Measurements from ENCODE around the gene DCD. TPM values are rescaled to one million over a fixed set of nuclear protein-coding genes. Genes with fewer than 3 reads are reported as not detected.

The DCD gene
- total RNA-seq, 2 experiments from 2014 or later: not detected

DNA sequence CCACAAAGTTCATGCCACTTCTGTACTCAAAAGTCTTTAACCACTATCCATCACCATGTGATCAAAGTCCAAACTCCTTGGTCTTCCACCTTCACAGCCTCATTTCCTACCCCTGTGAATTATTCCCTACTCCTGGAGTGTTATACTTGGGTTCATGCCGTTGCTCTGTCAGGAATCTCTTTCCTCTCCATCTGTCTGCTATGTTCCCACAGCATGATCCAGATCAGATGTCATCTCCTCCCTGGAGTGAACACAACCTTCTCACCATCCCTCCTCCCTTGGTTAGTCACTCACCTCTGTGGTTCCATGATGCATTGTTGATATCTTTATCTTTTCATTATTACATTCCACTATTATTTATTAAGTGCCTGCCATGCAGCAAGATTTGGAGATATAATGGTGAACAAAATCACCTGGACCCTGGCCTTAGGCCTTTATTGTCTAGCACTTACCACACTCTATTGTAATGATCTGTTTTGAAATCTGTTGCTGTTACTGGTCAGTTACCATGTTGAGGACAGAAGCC, 35.9 kb downstream of the DCD start:
- no peak overlapping the region for H3K4me3 ChIP-seq (ENCODE audit: low read length)
- H3K9me3 ChIP-seq (ENCODE audit: control insufficient read depth in 1 of 2, insufficient read depth in 1 of 2, low read length in 2 of 2): no peaks in the 10 kb centered on the region
- ChIA-PET CTCF (no interaction called here), POLR2A (no interaction called here)
- no peak overlapping the region for H3K27ac ChIP-seq (ENCODE audit: low read depth in 1 of 2, low read length in 2 of 2)
- intact Hi-C loops (cut with DNase I, micrococcal nuclease): no loop called here
- TF ChIP-seq, protein P1, sequence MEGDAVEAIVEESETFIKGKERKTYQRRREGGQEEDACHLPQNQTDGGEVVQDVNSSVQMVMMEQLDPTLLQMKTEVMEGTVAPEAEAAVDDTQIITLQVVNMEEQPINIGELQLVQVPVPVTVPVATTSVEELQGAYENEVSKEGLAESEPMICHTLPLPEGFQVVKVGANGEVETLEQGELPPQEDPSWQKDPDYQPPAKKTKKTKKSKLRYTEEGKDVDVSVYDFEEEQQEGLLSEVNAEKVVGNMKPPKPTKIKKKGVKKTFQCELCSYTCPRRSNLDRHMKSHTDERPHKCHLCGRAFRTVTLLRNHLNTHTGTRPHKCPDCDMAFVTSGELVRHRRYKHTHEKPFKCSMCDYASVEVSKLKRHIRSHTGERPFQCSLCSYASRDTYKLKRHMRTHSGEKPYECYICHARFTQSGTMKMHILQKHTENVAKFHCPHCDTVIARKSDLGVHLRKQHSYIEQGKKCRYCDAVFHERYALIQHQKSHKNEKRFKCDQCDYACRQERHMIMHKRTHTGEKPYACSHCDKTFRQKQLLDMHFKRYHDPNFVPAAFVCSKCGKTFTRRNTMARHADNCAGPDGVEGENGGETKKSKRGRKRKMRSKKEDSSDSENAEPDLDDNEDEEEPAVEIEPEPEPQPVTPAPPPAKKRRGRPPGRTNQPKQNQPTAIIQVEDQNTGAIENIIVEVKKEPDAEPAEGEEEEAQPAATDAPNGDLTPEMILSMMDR (IDR thresholded peaks at IDR 0.05): no peak
- Mint-ChIP-seq H3K27ac (no peak overlapping the region), H3K36me3 (ENCODE audit: low read depth) (no peaks in the 10 kb centered on the region), H3K27me3 (peaks cover 44% of the 10 kb centered on the region), H3K9me3 (no peaks in the 10 kb centered on the region), H3K4me3 (no peak overlapping the region), H3K4me1 (ENCODE audit: low read depth) (no peaks in the 10 kb centered on the region)
- peaks cover 12 to 13% of the 10 kb centered on the region in 2 experiments for H3K27me3 ChIP-seq (ENCODE audit: control insufficient read depth in 1 of 2, insufficient read depth in 2 of 2, low read length in 2 of 2)
- no peak for DNase-seq
- no peaks in the 10 kb centered on the region for H3K36me3 ChIP-seq (ENCODE audit: insufficient read depth, low read length)
- no peak for ATAC-seq (ENCODE audit: poor library complexity)
- no peaks in the 10 kb centered on the region for H3K4me1 ChIP-seq (ENCODE audit: insufficient read depth, low read length)

DNA sequence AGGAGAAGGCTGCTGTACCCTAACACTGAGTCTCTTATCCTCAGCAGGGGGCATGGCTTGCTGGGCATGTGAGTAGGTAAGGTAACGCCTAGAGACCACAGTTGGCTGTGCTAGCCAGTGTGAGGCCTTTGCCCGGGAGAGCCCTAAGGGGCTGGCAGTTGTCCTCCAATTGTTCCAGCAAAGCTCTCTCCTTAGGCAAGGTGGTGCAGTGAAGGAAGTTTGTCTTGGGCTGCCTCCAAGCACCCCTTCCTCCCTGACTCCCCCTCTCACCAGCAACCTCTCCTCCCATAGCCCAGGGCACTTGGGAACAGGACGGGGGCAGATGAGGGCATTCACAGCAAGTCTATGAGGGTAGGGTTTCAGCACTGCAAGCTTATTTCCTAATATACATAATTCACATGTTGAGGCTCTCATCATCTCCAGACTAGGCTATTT, 36.4 kb downstream of the DCD start:
- TF ChIP-seq, protein P1 (IDR thresholded peaks at IDR 0.05): no peak
- H3K36me3 Mint-ChIP-seq (ENCODE audit: low read depth): no peaks in the 10 kb centered on the region
- H3K27ac Mint-ChIP-seq: no peak overlapping the region
- intact Hi-C loops (cut with DNase I, micrococcal nuclease): no loop called here
- H3K9me3 Mint-ChIP-seq: no peaks in the 10 kb centered on the region
- ChIA-PET CTCF (interaction anchor here (1.0 kb wide), 1 partner anchor 32 kb away, joined by 3 read pairs; no protein-coding TSS in a partner anchor), POLR2A (no interaction called here)
- Histone ChIP-seq H3K4me3 (ENCODE audit: low read length) (no peak overlapping the region), H3K4me1 (ENCODE audit: insufficient read depth, low read length) (no peaks in the 10 kb centered on the region), H3K27me3 (ENCODE audit: control insufficient read depth in 1 of 2, insufficient read depth in 2 of 2, low read length in 2 of 2) (peaks cover 8 to 12% of the 10 kb centered on the region in 2 experiments), H3K27ac (ENCODE audit: low read depth in 1 of 2, low read length in 2 of 2) (no peak overlapping the region), H3K36me3 (ENCODE audit: insufficient read depth, low read length) (no peaks in the 10 kb centered on the region), H3K9me3 (ENCODE audit: control insufficient read depth in 1 of 2, insufficient read depth in 1 of 2, low read length in 2 of 2) (no peaks in the 10 kb centered on the region)
- no peak for DNase-seq
- no peak for ATAC-seq (ENCODE audit: poor library complexity)
- H3K4me1 Mint-ChIP-seq (ENCODE audit: low read depth): no peaks in the 10 kb centered on the region
- H3K27me3 Mint-ChIP-seq: peaks cover 40% of the 10 kb centered on the region
- H3K4me3 Mint-ChIP-seq: no peak overlapping the region

DNA sequence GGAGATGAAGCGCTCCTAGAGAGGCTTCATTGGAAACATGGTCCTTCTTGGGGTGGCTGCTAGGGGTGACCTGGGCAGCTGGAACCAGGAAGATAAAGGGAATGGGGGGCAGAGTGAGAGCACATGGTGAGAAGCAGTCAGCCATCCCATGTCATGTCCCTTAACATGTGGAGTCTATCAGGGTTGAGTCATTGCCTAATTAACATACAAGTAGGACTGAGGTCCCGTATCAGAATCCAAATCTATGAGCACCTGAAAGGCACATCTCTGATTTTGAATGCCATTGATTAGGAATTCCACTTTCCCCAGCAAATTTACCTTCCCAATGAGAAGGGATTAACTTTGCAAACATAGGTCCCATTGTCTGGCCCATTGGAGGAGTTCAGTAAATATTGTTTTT, 39.4 kb downstream of the DCD start:
- Mint-ChIP-seq H3K4me1 (ENCODE audit: low read depth) (no peaks in the 10 kb centered on the region), H3K27me3 (peaks cover 13% of the 10 kb centered on the region), H3K4me3 (no peak overlapping the region), H3K9me3 (no peaks in the 10 kb centered on the region), H3K36me3 (ENCODE audit: low read depth) (no peaks in the 10 kb centered on the region), H3K27ac (no peak overlapping the region)
- DNase-seq (no peak), ATAC-seq (ENCODE audit: poor library complexity) (no peak)
- no peaks in the 10 kb centered on the region for H3K36me3 ChIP-seq (ENCODE audit: insufficient read depth, low read length)
- H3K9me3 ChIP-seq (ENCODE audit: control insufficient read depth in 1 of 2, insufficient read depth in 1 of 2, low read length in 2 of 2): no peaks in the 10 kb centered on the region
- H3K4me3 ChIP-seq (ENCODE audit: low read length): no peak overlapping the region
- intact Hi-C loops (cut with DNase I, micrococcal nuclease): loop anchor here (10.0 kb wide), 2 partner anchors 346 to 466 kb away; no protein-coding TSS in a partner anchor
- no peaks in the 10 kb centered on the region for H3K4me1 ChIP-seq (ENCODE audit: insufficient read depth, low read length)
- CTCF ChIA-PET: interaction anchor here (1.5 kb wide), 1 partner anchor 50 kb away, joined by 3 read pairs; no protein-coding TSS in a partner anchor
- H3K27me3 ChIP-seq (ENCODE audit: control insufficient read depth in 1 of 2, insufficient read depth in 2 of 2, low read length in 2 of 2): peaks cover 8% of the 10 kb centered on the region in 2 experiments
- H3K27ac ChIP-seq (ENCODE audit: low read depth in 1 of 2, low read length in 2 of 2): no peak overlapping the region
- TF ChIP-seq, protein P1 (IDR thresholded peaks at IDR 0.05): no peak
- POLR2A ChIA-PET: no interaction called here
